Measurements from ENCODE around the gene TMEM179.

TMEM179 gene

GRCh38 chr14:104650057-104650980, 45.7 kb upstream of the TMEM179 start:
- peak overlapping the region; percentile 58 for H3K4me3 ChIP-seq (replicated peaks; ENCODE audit: low read depth, low read length)
- peak; percentile 49 for DNase-seq (ENCODE audit: low read depth)
- TF ChIP-seq CTCF (IDR thresholded peaks at IDR 0.05; ENCODE audit: low read length, missing control alignments) = peak; percentile 87

- no peak for DNase-seq (ENCODE audit: low read depth)
- H3K4me3 ChIP-seq (replicated peaks; ENCODE audit: low read depth, low read length) = no peak overlapping the region
- TF ChIP-seq CTCF (IDR thresholded peaks at IDR 0.05; ENCODE audit: low read length, missing control alignments) = no peak
Measured at GRCh38 chr14:104647467-104648043, 43.0 kb upstream of the TMEM179 start.

GRCh38 chr14:104644656-104645378, 40.2 kb upstream of the TMEM179 start:
- no peak overlapping the region for H3K4me3 ChIP-seq (replicated peaks; ENCODE audit: low read depth, low read length)
- peak; percentile 24 for DNase-seq (ENCODE audit: low read depth)
- TF ChIP-seq CTCF (IDR thresholded peaks at IDR 0.05; ENCODE audit: low read length, missing control alignments) = no peak

GRCh38 chr14:104644091-104644635, 39.6 kb upstream of the TMEM179 start:
- TF ChIP-seq CTCF (IDR thresholded peaks at IDR 0.05; ENCODE audit: low read length, missing control alignments) = no peak
- H3K4me3 ChIP-seq (replicated peaks; ENCODE audit: low read depth, low read length) = no peak overlapping the region
- DNase-seq (ENCODE audit: low read depth) = no peak

GRCh38 chr14:104643306-104643705, 38.7 kb upstream of the TMEM179 start:
- no peak for DNase-seq (ENCODE audit: low read depth)
- H3K4me3 ChIP-seq (replicated peaks; ENCODE audit: low read depth, low read length) = no peak overlapping the region
- TF ChIP-seq CTCF (IDR thresholded peaks at IDR 0.05; ENCODE audit: low read length, missing control alignments) = no peak

GRCh38 chr14:104642540-104642868, 37.9 kb upstream of the TMEM179 start:
- no peak for TF ChIP-seq CTCF (IDR thresholded peaks at IDR 0.05; ENCODE audit: low read length, missing control alignments)
- H3K4me3 ChIP-seq (replicated peaks; ENCODE audit: low read depth, low read length) = no peak overlapping the region
- no peak for DNase-seq (ENCODE audit: low read depth)
